Aorta (tissue), 5 donors: Measurements from ENCODE around the gene HECTD4. TPM values are rescaled to one million over a fixed set of nuclear protein-coding genes. Genes with fewer than 3 reads are reported as not detected.
"Not testable (repeated sequence)": the region's sequence is repeated elsewhere in the genome, so short reads cannot be mapped to it uniquely, and the experiment has no call there.

Experiments
- ATAC-seq: fragments of 200-7000 bp; cut with Tn5 transposase; one replicate; pipeline ENCODE4 v1.9.1; 2022; ENCODE audit warnings: moderate library complexity; ENCODE audit not compliant: low FRiP score
- DNase-seq, 2 donors: peaks; one replicate each; pipeline ENCODE4 v3.0.0-alpha.2; 2020
- H3K27ac ChIP-seq, 2 donors: one replicate each; pipeline ENCODE4 v1.5.1; 2013; ENCODE audit warnings: low read length in 2 of 2, mild to moderate bottlenecking in 2 of 2, moderate library complexity in 2 of 2, control low read depth in 1 of 2, inconsistent platforms in 1 of 2, low read depth in 1 of 2
- H3K27me3 ChIP-seq, 2 donors: one replicate each; pipeline ENCODE4 v1.6.1; 2013; ENCODE audit warnings: control low read depth in 1 of 2, low read length in 1 of 2, mild to moderate bottlenecking in 1 of 2, moderate library complexity in 1 of 2; ENCODE audit not compliant: insufficient read depth in 2 of 2, control insufficient read depth in 1 of 2
- H3K36me3 ChIP-seq, 2 donors: one replicate each; pipeline ENCODE4 v1.6.1; 2013; ENCODE audit warnings: control low read depth in 1 of 2, low read length in 1 of 2, mild to moderate bottlenecking in 1 of 2; ENCODE audit not compliant: insufficient read depth in 2 of 2, control insufficient read depth in 1 of 2
- H3K4me1 ChIP-seq, 2 donors: one replicate each; pipeline ENCODE4 v1.6.1; 2013; ENCODE audit warnings: low read length in 2 of 2, control low read depth in 1 of 2, mild to moderate bottlenecking in 1 of 2, moderate library complexity in 1 of 2; ENCODE audit not compliant: insufficient read depth in 2 of 2, control insufficient read depth in 1 of 2
- H3K4me3 ChIP-seq, 2 donors: one replicate each; pipeline ENCODE4 v1.5.1; 2013; ENCODE audit warnings: low read length in 2 of 2, control low read depth in 1 of 2, mild to moderate bottlenecking in 1 of 2
- H3K9me3 ChIP-seq: one replicate; pipeline ENCODE4 v1.6.1; 2013; ENCODE audit warnings: mild to moderate bottlenecking, low read length; ENCODE audit not compliant: control insufficient read depth
- WGBS, 2 donors: extraction: QIAGEN DNeasy Blood & Tissue Kit; methylation state at CpG; one replicate each; pipeline ENCODE4 v1.1.7; 2013; 5-methylcytosine and 5-hydroxymethylcytosine counted together
- intact Hi-C, 2 donors: fragments of 100-400 bp; cut with DNase I; formaldehyde crosslinking; loops; one replicate each; pipeline versions ENCODE4 v1.14.2 to v1.15.0; 2022
- microRNA-seq, 2 donors: library from miRNA; unstranded; fragments of <30 nt; microRNA quantifications; one replicate each; pipeline ENCODE4 v1.2.0, GENCODE V29; 2020
- polyA plus RNA-seq, 2 donors: library from polyadenylated mRNA; stranded (reverse); fragments of 200-250 nt; gene quantifications; one replicate each; pipeline ENCODE4 v1.2.3, GENCODE V29; 2013
- total RNA-seq, 2 donors: library from RNA; stranded (reverse); fragmentation: NEBNext Ultra II Directional; extraction: Animal tissue kit (Norgen Biotek cat#: 25700); gene quantifications; one replicate each; pipeline ENCODE4 v1.2.1, GENCODE V29; 2021
- donor health status: healthy with polysubstance abuse.
- donor health status: Bipolar disorder and iron deficiency.
- donor health status: DM: no; HTN: no; CAD: no.
- donor health status: DM: no; HTN: no; CAD: no.
- donor health status: DM: yes; HTN: yes; CAD: no.

Gene HECTD4
- total and polyA plus RNA-seq, 4 donors = 16.0 to 78.5 (median 44.5) TPM

DNA sequence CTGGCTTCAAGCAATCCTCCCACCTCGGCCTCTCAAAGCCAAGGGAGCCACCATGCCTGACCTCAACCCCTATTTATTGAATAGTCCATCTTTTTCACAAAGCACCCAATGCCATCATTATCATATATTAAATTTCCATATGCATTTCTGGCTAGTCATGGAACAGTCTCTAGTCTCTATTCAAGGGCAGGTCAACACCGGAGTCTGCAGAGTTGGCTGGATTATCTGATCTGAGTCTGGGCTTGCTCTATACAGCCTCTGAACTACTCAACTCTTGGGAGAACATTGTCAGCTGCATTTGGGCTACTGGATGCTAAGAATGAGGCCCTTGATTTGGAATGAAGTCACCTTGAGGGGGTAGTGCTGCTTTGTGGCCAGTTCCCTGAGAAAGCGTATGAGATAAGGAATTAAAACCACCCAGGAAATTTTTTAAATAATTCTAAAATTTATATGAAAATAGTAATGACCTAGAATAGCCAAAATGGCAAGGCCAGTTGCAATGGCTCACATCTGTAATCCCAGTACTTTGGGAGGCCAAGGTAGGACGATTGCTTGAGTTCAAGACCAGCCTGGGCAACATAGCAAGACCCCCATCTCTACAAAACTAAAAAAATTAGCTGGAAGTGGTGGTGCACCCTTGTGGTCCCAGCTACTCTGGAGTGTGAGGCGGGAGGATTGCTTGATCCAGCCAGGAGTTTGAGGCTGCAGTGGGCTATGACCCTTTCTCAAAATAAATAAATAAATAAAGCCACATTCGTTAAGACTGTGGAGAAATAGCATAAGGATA is 266.8 kb downstream of the HECTD4 start:
- no peak for DNase-seq
- no peak overlapping the region for H3K4me3 ChIP-seq
- no peaks in the 10 kb centered on the region for H3K4me1 ChIP-seq
- no peaks in the 10 kb centered on the region for H3K9me3 ChIP-seq
- no peak overlapping the region for H3K27ac ChIP-seq
- H3K36me3 ChIP-seq = no peaks in the 10 kb centered on the region
- intact Hi-C loops = no loop called here
- H3K27me3 ChIP-seq = no peaks in the 10 kb centered on the region
- no peak for ATAC-seq
- 90 to 94% methylated on average over 6 of the region's 6 CpGs for WGBS, 2 donors

DNA sequence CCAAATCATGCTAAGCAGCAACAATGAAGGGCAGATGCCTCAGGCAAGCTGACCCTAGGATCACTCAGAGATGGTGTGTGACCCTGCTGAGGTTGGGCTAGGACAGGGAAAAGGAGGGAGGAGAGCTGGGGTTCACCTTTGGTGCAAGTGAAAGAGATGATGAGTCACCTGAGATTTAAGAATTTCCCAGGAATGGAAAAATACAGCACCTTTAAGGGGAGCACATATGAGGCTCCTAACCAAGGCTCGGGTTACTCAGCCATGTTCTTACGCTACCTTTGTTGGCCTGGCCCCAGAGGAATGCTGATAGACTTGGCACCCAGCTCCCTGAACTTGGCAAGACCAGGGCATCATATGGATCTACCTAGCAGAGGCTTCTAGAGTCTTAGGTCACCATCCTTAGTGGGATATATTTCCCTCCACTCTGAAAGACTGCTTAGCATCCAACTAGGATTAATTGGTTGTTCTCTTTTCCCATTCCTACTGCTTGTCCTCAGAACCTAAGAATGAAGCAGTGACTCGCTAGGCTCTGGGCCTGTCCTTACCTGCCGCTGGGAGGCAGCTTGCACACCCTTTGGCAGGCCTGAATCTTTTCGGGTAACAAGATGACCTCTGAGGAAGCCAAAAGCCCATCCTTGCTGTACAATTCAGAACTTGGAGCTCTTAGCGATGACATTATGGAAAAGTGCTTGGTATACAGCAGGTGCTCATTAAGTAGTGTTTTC is 269.7 kb downstream of the HECTD4 start:
- H3K4me1 ChIP-seq = no peaks in the 10 kb centered on the region
- DNase-seq (no peak), ATAC-seq (no peak)
- H3K9me3 ChIP-seq = no peaks in the 10 kb centered on the region
- intact Hi-C loops = no loop called here
- WGBS, 2 donors = 91 to 93% methylated on average over 6 of the region's 6 CpGs
- no peaks in the 10 kb centered on the region for H3K27me3 ChIP-seq
- H3K4me3 ChIP-seq = no peak overlapping the region
- no peaks in the 10 kb centered on the region for H3K36me3 ChIP-seq
- no peak overlapping the region for H3K27ac ChIP-seq

DNA sequence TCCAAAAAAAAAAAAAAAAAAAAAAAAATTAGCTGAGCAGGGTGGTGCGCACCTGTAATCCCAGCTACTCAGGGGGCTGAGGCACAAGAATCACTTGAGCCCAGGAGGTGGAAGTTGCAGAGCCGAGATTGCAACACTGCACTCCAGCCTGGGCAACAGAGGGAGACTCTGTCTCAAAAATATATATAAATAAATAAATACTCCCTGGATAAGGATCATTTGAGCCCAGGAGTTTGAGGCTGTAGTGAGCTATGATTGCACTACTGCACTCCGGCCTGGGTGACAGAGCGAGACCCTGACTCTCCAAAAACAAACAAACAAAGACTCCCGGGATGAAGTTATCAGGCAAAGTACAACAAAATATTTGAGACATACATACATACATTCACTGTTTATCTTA is 270.3 kb downstream of the HECTD4 start:
- WGBS, 2 donors = 80 to 82% methylated on average over 5 of the region's 5 CpGs
- Histone ChIP-seq H3K4me1 (no peaks in the 10 kb centered on the region), H3K4me3 (no peak overlapping the region), H3K27me3 (no peaks in the 10 kb centered on the region), H3K36me3 (no peaks in the 10 kb centered on the region), H3K27ac (no peak overlapping the region), H3K9me3 (no peaks in the 10 kb centered on the region)
- ATAC-seq = no peak
- intact Hi-C loops = no loop called here
- DNase-seq = no peak

DNA sequence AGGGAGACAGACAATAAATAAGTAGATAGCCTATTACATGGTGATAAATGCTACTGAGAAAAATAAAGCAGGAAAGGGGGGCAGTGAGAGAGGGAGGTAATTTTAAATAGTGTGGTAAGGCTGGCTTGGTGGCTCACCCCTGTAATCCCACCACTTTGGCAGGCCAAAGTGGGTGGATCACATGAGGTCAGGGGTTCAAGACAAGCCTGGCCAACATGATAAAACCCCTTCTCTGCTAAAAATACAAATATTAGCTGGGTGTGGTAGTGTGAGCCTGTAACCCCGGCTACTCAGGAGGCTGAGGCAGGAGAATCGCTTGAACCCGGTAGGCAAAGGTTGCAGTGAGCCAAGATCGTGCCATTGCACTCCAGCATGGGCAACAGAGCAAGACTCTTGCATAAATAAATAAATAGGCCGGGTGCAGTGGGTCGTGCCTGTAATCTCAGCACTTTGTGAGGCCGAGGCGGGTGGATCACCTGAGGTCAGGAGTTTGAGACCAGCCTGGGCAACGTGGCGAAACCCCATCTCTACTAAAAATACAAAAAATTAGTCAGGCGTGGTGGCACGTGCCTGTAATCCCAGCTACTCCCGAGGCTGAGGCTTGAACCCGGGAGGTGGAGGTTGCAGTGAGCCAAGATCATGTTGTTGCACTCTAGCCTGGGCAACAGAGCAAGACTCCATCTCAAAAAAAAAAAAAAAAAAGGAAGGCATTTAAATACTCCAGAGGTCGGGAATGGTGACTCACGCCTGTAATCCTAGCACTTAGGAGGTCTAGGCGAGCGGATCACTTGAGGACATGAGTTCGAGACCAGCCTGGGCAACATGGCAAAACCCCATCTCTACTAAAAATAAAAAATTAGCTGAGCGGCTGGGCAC is 271.2 kb downstream of the HECTD4 start:
- DNase-seq, H3K4me1 ChIP-seq, H3K9me3 ChIP-seq, H3K4me3 ChIP-seq, ATAC-seq, H3K36me3 ChIP-seq, H3K27me3 ChIP-seq, intact Hi-C loops: not testable (repeated sequence)
- H3K27ac ChIP-seq = peak overlapping the region in 1 of 2 donors; percentile 20
- 89% methylated on average over 20 of the region's 20 CpGs for WGBS, 2 donors

Small RNA genes lying within 50 kb of the gene (microRNA-seq; reads per million reads assigned to microRNA genes)
- 0 reads per million in 2 donors for gene MIR6861

Other genes starting within 250 kb of the HECTD4 start
- 100 to 1,000 TPM; 802 to 884 TPM for gene RPL6, start 27.2 kb upstream of the HECTD4 start, total RNA-seq
- gene RPL6, start 27.2 kb upstream of the HECTD4 start, polyA plus RNA-seq = 1,000 to 10,000 TPM; 1,701 to 2,876 TPM
- gene PTPN11, start 36.5 kb upstream of the HECTD4 start, total RNA-seq = 100 to 1,000 TPM; 110 to 176 TPM
- 10 to 100 TPM; 39.5 to 85.9 TPM for gene PTPN11, start 36.5 kb upstream of the HECTD4 start, polyA plus RNA-seq